B cell (primary cell): ENCODE data around the gene TRHDE. TPM values are rescaled to one million over a fixed set of nuclear protein-coding genes. Genes with fewer than 3 reads are reported as not detected.

ENCODE experiments used
- ATAC-seq: fragments of 200-7000 bp; cut with Tn5 transposase; one replicate; pipeline ENCODE4 v1.10.0; 2021; ENCODE audit warnings: low read depth, mild to moderate bottlenecking, moderate number of reproducible peaks, moderate library complexity
- CTCF ChIA-PET: fragments of 350-600 bp; sonication (Branson Sonifier 250); formaldehyde crosslinking; loops from one replicate; lab custom pipeline; 2021; ENCODE audit warnings: antibody characterized with exemption, inconsistent platforms; lab: Charles Lee
- POLR2A ChIA-PET: fragments of 350-600 bp; sonication (Branson Sonifier 250); formaldehyde crosslinking; loops from one replicate; lab custom pipeline; 2021; ENCODE audit warnings: antibody characterized with exemption; lab: Charles Lee
- DNase-seq: peaks from one replicate; pipeline ENCODE4 v3.0.0; 2013
- H2AFZ ChIP-seq: 2 replicates; pipeline ENCODE4 v1.6.1; 2012; ENCODE audit warnings: mild to moderate bottlenecking, low read depth, low read length; ENCODE audit not compliant: insufficient read depth, poor library complexity, severe bottlenecking
- H3K27ac ChIP-seq, 2 donors: 1 replicate in 1 of 2; 2 replicates in 1 of 2; pipeline ENCODE4 v1.5.1; 2012 to 2013; ENCODE audit warnings: low read length in 2 of 2, mild to moderate bottlenecking in 2 of 2, moderate library complexity in 1 of 2
- H3K27me3 ChIP-seq, 4 experiments: fragments of 200-600 bp in 1 of 4; sonication (generic) in 1 of 4; replicated peaks in 1 of 4; 1 replicate in 2 of 4; 2 replicates in 2 of 4; pipeline versions ENCODE4 v1.6.1 to v1.7.0; 2013 to 2016; ENCODE audit warnings: low read length in 3 of 4, mild to moderate bottlenecking in 2 of 4, mixed read lengths in 1 of 4, moderate library complexity in 1 of 4; ENCODE audit not compliant: insufficient read depth in 4 of 4, control insufficient read depth in 3 of 4; ENCODE audit errors: control extremely low read depth in 1 of 4
- H3K36me3 ChIP-seq, 2 experiments: replicated peaks in 1 of 2; 1 replicate in 1 of 2; 2 replicates in 1 of 2; pipeline versions ENCODE4 v1.6.1 to v1.7.1; 2013; ENCODE audit warnings: low read length in 1 of 2; ENCODE audit not compliant: insufficient read depth in 2 of 2, control insufficient read depth in 1 of 2; ENCODE audit errors: control extremely low read depth in 1 of 2, extremely low read depth in 1 of 2
- H3K4me1 ChIP-seq, 2 donors: fragments of 200-600 bp in 1 of 2; sonication (generic) in 1 of 2; 1 replicate in 1 of 2; 2 replicates in 1 of 2; pipeline versions ENCODE4 v1.5.1 to v1.6.1; 2013 to 2017; ENCODE audit warnings: low read length in 2 of 2; ENCODE audit not compliant: control insufficient read depth in 2 of 2, insufficient read depth in 2 of 2
- H3K4me2 ChIP-seq: replicated peaks from 2 replicates; pipeline ENCODE3; 2012; ENCODE audit warnings: mild to moderate bottlenecking, low read depth, low read length; ENCODE audit not compliant: poor library complexity, severe bottlenecking
- H3K4me3 ChIP-seq, 5 experiments: fragments of 200-600 bp in 1 of 5; sonication (generic) in 1 of 5; 1 replicate in 3 of 5; 2 replicates in 2 of 5; pipeline versions ENCODE4 v1.5.1 to v1.7.0; 2011 to 2016; ENCODE audit warnings: low read length in 4 of 5, mild to moderate bottlenecking in 4 of 5, low read depth in 2 of 5, control low read depth in 1 of 5, moderate library complexity in 1 of 5; ENCODE audit not compliant: insufficient read depth in 1 of 5; ENCODE audit errors: control extremely low read depth in 1 of 5, extremely low read depth in 1 of 5
- H3K79me2 ChIP-seq: fragments of 200-600 bp; sonication (generic); one replicate; pipeline ENCODE4 v1.6.0; 2016; ENCODE audit warnings: low read length; ENCODE audit not compliant: control insufficient read depth, insufficient read depth
- H3K9ac ChIP-seq: fragments of 200-600 bp; sonication (generic); 2 replicates; pipeline ENCODE4 v1.6.1; 2017; ENCODE audit warnings: mild to moderate bottlenecking, low read length, moderate library complexity
- H3K9me3 ChIP-seq, 3 donors: one replicate each; pipeline versions ENCODE4 v1.6.1 to v1.7.1; 2013; ENCODE audit warnings: low read length in 2 of 3; ENCODE audit not compliant: control insufficient read depth in 2 of 3, insufficient read depth in 1 of 3; ENCODE audit errors: control extremely low read depth in 1 of 3
- H4K20me1 ChIP-seq: 2 replicates; pipeline ENCODE4 v1.6.0; 2012; ENCODE audit warnings: mild to moderate bottlenecking, low read length; ENCODE audit not compliant: insufficient read depth, control insufficient read depth, poor library complexity, severe bottlenecking
- H3K27ac Mint-ChIP-seq: one replicate; pipeline ENCODE4 v1.8.0; 2021; ENCODE audit warnings: mixed read lengths
- H3K27me3 Mint-ChIP-seq: one replicate; pipeline ENCODE4 v1.8.0; 2021; ENCODE audit warnings: mixed read lengths
- H3K4me1 Mint-ChIP-seq: one replicate; pipeline ENCODE4 v1.8.0; 2021; ENCODE audit warnings: mixed read lengths
- H3K4me3 Mint-ChIP-seq: one replicate; pipeline ENCODE4 v1.8.0; 2021; ENCODE audit warnings: mixed read lengths
- H3K9me3 Mint-ChIP-seq: one replicate; pipeline ENCODE4 v1.8.0; 2022; ENCODE audit warnings: mixed read lengths; ENCODE audit not compliant: insufficient read depth
- CTCF ChIP-seq: fragments of 200-600 bp; IDR thresholded peaks from one replicate; pipeline ENCODE4 v1.8.0; 2022; ENCODE audit warnings: antibody characterized with exemption, mild to moderate bottlenecking
- EZH2 ChIP-seq: IDR thresholded peaks from 2 replicates; pipeline ENCODE4 v1.6.1; 2012; ENCODE audit warnings: borderline replicate concordance, low read depth, mild to moderate bottlenecking, moderate library complexity, low read length; ENCODE audit not compliant: insufficient read depth, poor library complexity, severe bottlenecking
- WGBS: methylation state at CpG from one replicate; pipeline ENCODE4 v1.1.5; 2013; ENCODE audit warnings: missing lambda C conversion rate; ENCODE audit not compliant: insufficient coverage; 5-methylcytosine and 5-hydroxymethylcytosine counted together
- intact Hi-C: fragments of 100-400 bp; cut with micrococcal nuclease; formaldehyde crosslinking; loops from one replicate; pipeline ENCODE4 v1.10.0; 2022
- polyA plus RNA-seq: library from polyadenylated mRNA; depleted of rRNA; stranded (reverse); fragments of >200 nt; gene quantifications from 2 replicates; pipeline ENCODE4 v1.2.3, GENCODE V29; 2012
- total RNA-seq, 2 donors: library from RNA; stranded (reverse); fragments of 120-200 nt in 1 of 2; gene quantifications; 1 replicate in 1 of 2; 2 replicates in 1 of 2; pipeline versions ENCODE4 v1.2.3 to v1.2.4, GENCODE V29; 2013 to 2022

The TRHDE gene
- total and polyA plus RNA-seq, 2 donors (not counting 1 experiment from before 2014, with no cell fraction given), result not detected

GRCh38 chr12:72226510-72226909, 45.7 kb upstream of the TRHDE start:
- Histone ChIP-seq H2AFZ (no peak overlapping the region), H3K4me3 (no peak overlapping the region), H3K27me3 (peaks cover 0 to 2% (median 0%) of the 10 kb centered on the region in 4 experiments), H3K4me1 (no peaks in the 10 kb centered on the region), H3K4me2 (no peak overlapping the region), H3K9me3 (no peaks in the 10 kb centered on the region), H3K9ac (no peak overlapping the region), H3K36me3 (no peaks in the 10 kb centered on the region), H3K79me2 (no peaks in the 10 kb centered on the region), H4K20me1 (no peaks in the 10 kb centered on the region), H3K27ac (no peak overlapping the region)
- WGBS, result no CpG with 5 or more reads among the region's 1 CpG
- intact Hi-C loops, result no loop called here
- Mint-ChIP-seq H3K4me3 (no peak overlapping the region), H3K4me1 (no peaks in the 10 kb centered on the region), H3K9me3 (no peaks in the 10 kb centered on the region), H3K27me3 (no peaks in the 10 kb centered on the region), H3K27ac (no peak overlapping the region)
- POLR2A ChIA-PET, result no interaction called here
- CTCF ChIA-PET, result no interaction called here
- ATAC-seq (no peak), DNase-seq (no peak)
- TF ChIP-seq EZH2, result no peak
- TF ChIP-seq CTCF, result no peak

- TF ChIP-seq CTCF (no peak), EZH2 (no peak)
- Mint-ChIP-seq H3K4me1 (no peaks in the 10 kb centered on the region), H3K27ac (no peak overlapping the region), H3K9me3 (no peaks in the 10 kb centered on the region), H3K27me3 (no peaks in the 10 kb centered on the region), H3K4me3 (no peak overlapping the region)
- Histone ChIP-seq H3K36me3 (no peaks in the 10 kb centered on the region), H3K9ac (no peak overlapping the region), H3K9me3 (no peaks in the 10 kb centered on the region), H3K4me2 (no peak overlapping the region), H3K4me1 (no peaks in the 10 kb centered on the region), H3K27me3 (no peaks in the 10 kb centered on the region), H3K4me3 (no peak overlapping the region), H3K79me2 (no peaks in the 10 kb centered on the region), H3K27ac (no peak overlapping the region), H4K20me1 (no peaks in the 10 kb centered on the region), H2AFZ (no peak overlapping the region)
- ATAC-seq, result no peak
- CTCF ChIA-PET, result no interaction called here
- DNase-seq, result no peak
- POLR2A ChIA-PET, result no interaction called here
- intact Hi-C loops, result no loop called here
Measured at GRCh38 chr12:72228424-72228823, 43.7 kb upstream of the TRHDE start.
